ENCODE data around the gene ZFYVE21. TPM values are rescaled to one million over a fixed set of nuclear protein-coding genes. Genes with fewer than 3 reads are reported as not detected.

ZFYVE21 gene
- total RNA-seq = 67.0 and 84.9 TPM in 2 replicates
- 94.5 and 125 TPM in 2 replicates for polyA plus RNA-seq
- 64.3 and 86.2 TPM in 2 replicates for polyA plus RNA-seq (2012)
- polyA minus RNA-seq (ENCODE audit: low replicate concordance) = 38.4 and 57.5 TPM in 2 replicates

GRCh38 chr14:103715052-103716000 lies at the start of gene ZFYVE21, which contains the start of gene XRCC3:
Gene ZFYVE21, plus strand, starts transcription at chr14:103715810. Its CDS starts 32 bp downstream, at chr14:103715842.
Gene XRCC3, minus strand, starts transcription at chr14:103715451. Its CDS starts 4,364 bp downstream, at chr14:103711087.
- H3K4me2 ChIP-seq (ENCODE audit: extremely low read depth, insufficient read depth, low read length) = peak within 1 kb of the TSS; percentile 96
- H3K27me3 ChIP-seq (ENCODE audit: control insufficient read depth, insufficient read depth, low read length) = no peaks in the 10 kb centered on the region
- no peaks in the 10 kb centered on the region for H4K20me1 ChIP-seq (ENCODE audit: control insufficient read depth, extremely low read depth, insufficient read depth, low read length)
- H3K4me3 ChIP-seq (replicated peaks in 1 of 4; ENCODE audit: control extremely low read depth in 1 of 4, insufficient read depth in 1 of 4, low read depth in 3 of 4, low read length in 4 of 4) = peak within 1 kb of the TSS; percentile 68 to 79 (median 76)
- H3K9me3 ChIP-seq (ENCODE audit: control insufficient read depth, insufficient read depth, low read depth, low read length) = no peaks in the 10 kb centered on the region
- H3K27ac ChIP-seq (ENCODE audit: insufficient read depth, low read length) = peak within 1 kb of the TSS; percentile 58
- no peak for TF ChIP-seq EZH2 (IDR thresholded peaks at IDR 0.05; ENCODE audit: low read length, missing control alignments)
- TF ChIP-seq CTCF (conservative IDR thresholded peaks at IDR 0.05 in 1 of 2, IDR thresholded peaks at IDR 0.05 in 1 of 2; ENCODE audit: low read depth in 1 of 2, low read length in 2 of 2) = no peak
- peaks cover 11% of the 10 kb centered on the region for H3K4me1 ChIP-seq (ENCODE audit: control insufficient read depth, extremely low read depth, insufficient read depth, low read length)
- peak; percentile 98 to 99 for DNase-seq (ENCODE audit: low read depth in 2 of 2)
- no peak within 1 kb of the TSS for H2AFZ ChIP-seq (ENCODE audit: low read length)
- peak within 1 kb of the TSS; percentile 64 for H3K9ac ChIP-seq (ENCODE audit: insufficient read depth, low read length)
- peaks cover 44% of the 10 kb centered on the region for H3K79me2 ChIP-seq (ENCODE audit: control insufficient read depth, insufficient read depth, low read length)
- peaks cover 2% of the 10 kb centered on the region for H3K36me3 ChIP-seq (ENCODE audit: control insufficient read depth, insufficient read depth, low read length)

- Histone ChIP-seq H2AFZ (ENCODE audit: low read length) (no peak overlapping the region), H3K4me2 (ENCODE audit: extremely low read depth, insufficient read depth, low read length) (no peak overlapping the region), H3K4me3 (replicated peaks in 1 of 4; ENCODE audit: control extremely low read depth in 1 of 4, insufficient read depth in 1 of 4, low read depth in 3 of 4, low read length in 4 of 4) (no peak overlapping the region), H3K9ac (ENCODE audit: insufficient read depth, low read length) (no peak overlapping the region), H3K9me3 (ENCODE audit: control insufficient read depth, insufficient read depth, low read depth, low read length) (no peaks in the 10 kb centered on the region), H3K27me3 (ENCODE audit: control insufficient read depth, insufficient read depth, low read length) (no peaks in the 10 kb centered on the region), H4K20me1 (ENCODE audit: control insufficient read depth, extremely low read depth, insufficient read depth, low read length) (no peaks in the 10 kb centered on the region), H3K4me1 (ENCODE audit: control insufficient read depth, extremely low read depth, insufficient read depth, low read length) (peaks cover 9% of the 10 kb centered on the region), H3K79me2 (ENCODE audit: control insufficient read depth, insufficient read depth, low read length) (peaks cover 43% of the 10 kb centered on the region), H3K36me3 (ENCODE audit: control insufficient read depth, insufficient read depth, low read length) (peaks cover 26% of the 10 kb centered on the region), H3K27ac (ENCODE audit: insufficient read depth, low read length) (peak overlapping the region; percentile 14)
- no peak for TF ChIP-seq CTCF (conservative IDR thresholded peaks at IDR 0.05 in 1 of 2, IDR thresholded peaks at IDR 0.05 in 1 of 2; ENCODE audit: low read depth in 1 of 2, low read length in 2 of 2)
- no peak for TF ChIP-seq EZH2 (IDR thresholded peaks at IDR 0.05; ENCODE audit: low read length, missing control alignments)
- DNase-seq (ENCODE audit: low read depth in 2 of 2) = no peak
Observed at GRCh38 chr14:103667671-103668070, 47.9 kb upstream of the ZFYVE21 start.

GRCh38 chr14:103668117-103668516 lies 47.5 kb upstream of the ZFYVE21 start:
- TF ChIP-seq CTCF (conservative IDR thresholded peaks at IDR 0.05 in 1 of 2, IDR thresholded peaks at IDR 0.05 in 1 of 2; ENCODE audit: low read depth in 1 of 2, low read length in 2 of 2) (no peak), EZH2 (IDR thresholded peaks at IDR 0.05; ENCODE audit: low read length, missing control alignments) (no peak)
- H3K79me2 ChIP-seq (ENCODE audit: control insufficient read depth, insufficient read depth, low read length) = peaks cover 43% of the 10 kb centered on the region
- H3K27ac ChIP-seq (ENCODE audit: insufficient read depth, low read length) = no peak overlapping the region
- H3K4me2 ChIP-seq (ENCODE audit: extremely low read depth, insufficient read depth, low read length) = no peak overlapping the region
- no peak overlapping the region for H3K9ac ChIP-seq (ENCODE audit: insufficient read depth, low read length)
- H3K9me3 ChIP-seq (ENCODE audit: control insufficient read depth, insufficient read depth, low read depth, low read length) = no peaks in the 10 kb centered on the region
- H3K4me3 ChIP-seq (replicated peaks in 1 of 4; ENCODE audit: control extremely low read depth in 1 of 4, insufficient read depth in 1 of 4, low read depth in 3 of 4, low read length in 4 of 4) = no peak overlapping the region
- DNase-seq (ENCODE audit: low read depth in 2 of 2) = no peak
- H2AFZ ChIP-seq (ENCODE audit: low read length) = no peak overlapping the region
- no peaks in the 10 kb centered on the region for H3K27me3 ChIP-seq (ENCODE audit: control insufficient read depth, insufficient read depth, low read length)
- H3K36me3 ChIP-seq (ENCODE audit: control insufficient read depth, insufficient read depth, low read length) = peaks cover 24% of the 10 kb centered on the region
- peaks cover 8% of the 10 kb centered on the region for H3K4me1 ChIP-seq (ENCODE audit: control insufficient read depth, extremely low read depth, insufficient read depth, low read length)
- no peaks in the 10 kb centered on the region for H4K20me1 ChIP-seq (ENCODE audit: control insufficient read depth, extremely low read depth, insufficient read depth, low read length)

Measured in fibroblast of lung (primary cell).